ENCODE data around the gene NOX4.
"Not testable (repeated sequence)": the region's sequence is repeated elsewhere in the genome, so short reads cannot be mapped to it uniquely, and the experiment has no call there.

NOX4 gene

GRCh38 chr11:89441606-89442005, 49.6 kb downstream of the NOX4 start:
- Mint-ChIP-seq H3K27ac (no peak overlapping the region), H3K4me1 (ENCODE audit: low read depth) (no peaks in the 10 kb centered on the region), H3K27me3 (no peaks in the 10 kb centered on the region), H3K9me3 (peaks cover 13% of the 10 kb centered on the region), H3K36me3 (ENCODE audit: low read depth) (no peaks in the 10 kb centered on the region), H3K4me3 (no peak overlapping the region)
- no peak for DNase-seq

DNA sequence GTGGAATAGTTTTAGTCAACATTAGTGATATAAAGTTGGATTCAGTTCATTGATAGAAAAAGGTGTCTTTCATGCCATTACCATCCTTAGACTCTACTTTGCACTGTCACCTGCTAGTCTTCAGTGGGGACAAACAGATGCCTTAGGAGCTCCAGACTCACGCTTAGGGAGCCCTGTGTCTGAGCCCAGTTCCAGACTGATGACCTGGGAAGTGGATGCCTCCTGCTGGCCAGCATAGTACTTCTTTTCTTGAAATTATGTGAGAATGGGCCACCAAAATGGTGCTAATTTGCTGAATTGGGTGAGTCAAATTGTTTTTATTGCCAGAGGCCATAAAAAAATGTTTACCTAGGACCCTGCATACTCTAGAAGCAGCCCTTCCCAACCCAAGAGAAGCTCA, 53.9 kb downstream of the NOX4 start:
- Mint-ChIP-seq H3K9me3 (no peaks in the 10 kb centered on the region), H3K27ac (no peak overlapping the region), H3K27me3 (no peaks in the 10 kb centered on the region), H3K4me3 (no peak overlapping the region), H3K36me3 (ENCODE audit: low read depth) (no peaks in the 10 kb centered on the region), H3K4me1 (ENCODE audit: low read depth) (no peaks in the 10 kb centered on the region)
- no peak for DNase-seq

- Mint-ChIP-seq H3K4me3 (no peak overlapping the region), H3K27me3 (no peaks in the 10 kb centered on the region), H3K27ac (no peak overlapping the region), H3K4me1 (ENCODE audit: low read depth) (no peaks in the 10 kb centered on the region), H3K36me3 (ENCODE audit: low read depth) (no peaks in the 10 kb centered on the region), H3K9me3 (no peaks in the 10 kb centered on the region)
- no peak for DNase-seq
Observed at GRCh38 chr11:89436071-89436470, 55.1 kb downstream of the NOX4 start.

GRCh38 chr11:89433278-89433677, 57.9 kb downstream of the NOX4 start:
- no peak for DNase-seq
- H3K4me3 Mint-ChIP-seq: no peak overlapping the region
- H3K36me3 Mint-ChIP-seq (ENCODE audit: low read depth): no peaks in the 10 kb centered on the region
- no peak overlapping the region for H3K27ac Mint-ChIP-seq
- H3K27me3 Mint-ChIP-seq: no peaks in the 10 kb centered on the region
- H3K9me3 Mint-ChIP-seq: no peaks in the 10 kb centered on the region
- H3K4me1 Mint-ChIP-seq (ENCODE audit: low read depth): no peaks in the 10 kb centered on the region

DNA sequence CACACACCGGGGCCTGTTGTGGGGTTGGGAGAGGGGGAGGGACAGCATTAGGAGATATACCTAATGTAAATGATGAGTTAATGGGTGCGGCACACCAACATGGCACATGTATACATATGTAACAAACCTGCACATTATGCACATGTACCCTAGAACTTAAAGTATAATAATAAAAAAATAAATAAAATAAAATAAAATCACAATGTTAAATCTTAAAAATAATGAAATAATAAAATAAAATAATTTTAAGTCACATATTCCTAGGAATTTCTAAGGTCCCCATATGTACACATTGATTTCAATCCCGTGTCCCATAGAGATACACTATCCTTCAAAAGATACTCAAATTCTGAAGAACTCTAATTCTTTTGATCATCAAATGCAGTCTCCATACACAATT, 59.0 kb downstream of the NOX4 start:
- H3K4me3 Mint-ChIP-seq; H3K4me1 Mint-ChIP-seq (ENCODE audit: low read depth); H3K9me3 Mint-ChIP-seq; H3K27me3 Mint-ChIP-seq; H3K27ac Mint-ChIP-seq; H3K36me3 Mint-ChIP-seq (ENCODE audit: low read depth); DNase-seq: not testable (repeated sequence)

DNA sequence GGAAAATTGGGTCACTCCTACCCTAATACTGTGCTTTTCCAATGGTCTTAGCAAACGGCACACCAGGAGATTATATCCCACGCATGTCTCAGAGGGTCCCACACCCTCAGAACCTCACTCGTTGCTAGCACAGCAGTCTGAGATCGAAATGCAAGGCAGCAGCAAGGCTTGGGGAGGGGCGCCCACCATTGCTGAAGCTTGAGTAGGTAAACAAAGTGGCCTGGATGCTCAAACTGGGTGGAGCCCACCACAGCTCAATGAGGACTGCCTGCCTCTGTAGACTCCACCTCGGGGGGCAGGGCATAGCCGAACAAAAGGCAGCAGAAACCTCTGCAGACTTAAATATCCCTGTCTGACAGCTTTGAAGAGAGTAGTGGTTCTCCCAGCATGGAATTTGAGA, 64.7 kb downstream of the NOX4 start:
- not testable (repeated sequence) for H3K27ac Mint-ChIP-seq; DNase-seq; H3K9me3 Mint-ChIP-seq; H3K4me3 Mint-ChIP-seq; H3K4me1 Mint-ChIP-seq (ENCODE audit: low read depth); H3K27me3 Mint-ChIP-seq; H3K36me3 Mint-ChIP-seq (ENCODE audit: low read depth)

- no peaks in the 10 kb centered on the region for H3K36me3 Mint-ChIP-seq (ENCODE audit: low read depth)
- H3K4me3 Mint-ChIP-seq: no peak overlapping the region
- no peaks in the 10 kb centered on the region for H3K4me1 Mint-ChIP-seq (ENCODE audit: low read depth)
- H3K27ac Mint-ChIP-seq: no peak overlapping the region
- H3K27me3 Mint-ChIP-seq: no peaks in the 10 kb centered on the region
- H3K9me3 Mint-ChIP-seq: no peaks in the 10 kb centered on the region
- DNase-seq: no peak
Observed at GRCh38 chr11:89421718-89422117, 69.5 kb downstream of the NOX4 start.

DNA sequence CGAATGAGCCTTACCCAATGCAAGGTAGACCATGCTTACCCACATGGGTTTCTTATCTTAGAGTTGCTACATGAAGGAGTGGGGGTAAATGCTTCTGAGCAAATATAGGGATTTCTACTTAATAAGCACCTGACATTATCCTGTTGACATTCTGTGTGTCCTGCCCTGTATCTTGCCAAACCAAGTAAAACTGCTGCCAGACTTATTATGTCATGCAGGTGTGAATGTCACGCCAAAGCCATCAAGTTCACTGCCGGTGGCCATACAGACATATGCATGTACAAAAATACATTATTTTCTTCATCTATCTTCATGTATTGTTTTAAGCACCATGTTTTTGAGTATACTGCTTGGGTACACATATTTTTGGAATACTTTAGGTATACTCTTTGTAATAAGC, 70.2 kb downstream of the NOX4 start:
- DNase-seq: no peak
- Mint-ChIP-seq H3K4me1 (ENCODE audit: low read depth) (no peaks in the 10 kb centered on the region), H3K36me3 (ENCODE audit: low read depth) (no peaks in the 10 kb centered on the region), H3K9me3 (no peaks in the 10 kb centered on the region), H3K27me3 (no peaks in the 10 kb centered on the region), H3K4me3 (no peak overlapping the region), H3K27ac (no peak overlapping the region)

- Mint-ChIP-seq H3K27me3 (no peaks in the 10 kb centered on the region), H3K4me1 (ENCODE audit: low read depth) (no peaks in the 10 kb centered on the region), H3K4me3 (no peak overlapping the region), H3K27ac (no peak overlapping the region), H3K36me3 (ENCODE audit: low read depth) (no peaks in the 10 kb centered on the region), H3K9me3 (no peaks in the 10 kb centered on the region)
- no peak for DNase-seq
Observed at GRCh38 chr11:89416961-89417360, 74.2 kb downstream of the NOX4 start.

DNA sequence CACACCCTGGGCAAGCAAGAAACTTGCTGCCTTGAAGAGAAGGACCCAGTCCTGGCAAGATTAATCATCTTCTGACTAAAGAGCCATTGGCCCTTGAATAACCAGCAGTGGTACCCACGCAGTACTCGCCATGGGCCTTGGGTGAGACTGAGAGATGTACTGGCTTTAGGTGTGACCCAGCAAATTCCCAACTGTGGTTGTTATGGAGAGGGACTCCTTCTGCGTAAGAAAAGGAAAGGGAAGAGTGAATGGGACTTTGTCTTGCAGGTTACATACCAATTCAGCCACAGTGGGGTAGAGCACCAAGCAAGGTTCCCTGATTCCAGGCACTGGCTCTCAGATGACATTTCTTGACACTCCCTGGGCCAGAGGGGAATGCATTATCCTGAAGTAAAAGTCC, 80.1 kb downstream of the NOX4 start:
- DNase-seq; H3K27me3 Mint-ChIP-seq; H3K27ac Mint-ChIP-seq; H3K9me3 Mint-ChIP-seq; H3K36me3 Mint-ChIP-seq (ENCODE audit: low read depth); H3K4me3 Mint-ChIP-seq; H3K4me1 Mint-ChIP-seq (ENCODE audit: low read depth): not testable (repeated sequence)

GRCh38 chr11:89410666-89411065, 80.5 kb downstream of the NOX4 start:
- not testable (repeated sequence) for DNase-seq; H3K4me3 Mint-ChIP-seq; H3K27me3 Mint-ChIP-seq; H3K9me3 Mint-ChIP-seq; H3K36me3 Mint-ChIP-seq (ENCODE audit: low read depth); H3K27ac Mint-ChIP-seq; H3K4me1 Mint-ChIP-seq (ENCODE audit: low read depth)

DNA sequence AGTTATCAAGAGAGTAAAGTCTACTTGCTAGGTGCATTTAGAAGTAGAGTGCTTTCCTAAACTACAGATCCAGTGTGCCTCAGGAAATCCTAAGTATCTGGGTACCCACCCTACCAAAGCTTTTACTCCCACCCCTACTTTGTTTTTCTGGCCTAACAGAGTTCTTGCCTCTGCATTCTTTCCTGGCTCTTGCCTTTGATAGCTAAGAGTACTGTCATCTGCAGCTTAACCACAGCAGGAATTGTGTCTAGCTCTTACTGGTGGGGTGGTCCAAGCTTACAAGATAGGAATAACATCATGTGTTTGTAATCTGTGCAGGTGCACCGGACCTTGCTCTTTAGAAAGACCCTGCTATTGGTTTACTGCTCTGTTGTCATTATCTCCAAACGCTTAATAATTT, 82.7 kb downstream of the NOX4 start:
- not testable (repeated sequence) for H3K36me3 Mint-ChIP-seq (ENCODE audit: low read depth); H3K27me3 Mint-ChIP-seq; H3K4me3 Mint-ChIP-seq; H3K4me1 Mint-ChIP-seq (ENCODE audit: low read depth); DNase-seq; H3K27ac Mint-ChIP-seq; H3K9me3 Mint-ChIP-seq

DNA sequence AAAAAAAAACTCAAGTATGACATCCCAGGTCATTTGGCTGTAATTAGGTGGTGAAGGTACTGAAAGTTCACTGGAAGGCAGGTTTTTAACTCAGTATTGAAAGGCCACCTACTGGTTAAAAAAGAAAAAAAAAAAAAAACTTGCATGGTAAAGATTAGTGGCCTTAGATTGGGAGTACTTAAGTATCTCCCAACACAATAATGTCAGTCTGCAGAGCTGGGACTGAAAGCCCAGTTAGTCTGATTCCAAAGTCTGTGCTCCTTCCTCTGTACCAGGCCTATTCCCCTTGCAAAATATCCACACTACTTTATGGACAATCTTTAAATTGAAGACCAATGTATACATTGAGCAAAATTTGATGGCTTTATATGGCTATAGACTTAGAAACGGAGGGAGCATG, 85.5 kb downstream of the NOX4 start:
- no peaks in the 10 kb centered on the region for H3K36me3 Mint-ChIP-seq (ENCODE audit: low read depth)
- H3K4me1 Mint-ChIP-seq (ENCODE audit: low read depth): no peaks in the 10 kb centered on the region
- no peak overlapping the region for H3K4me3 Mint-ChIP-seq
- DNase-seq: no peak
- H3K9me3 Mint-ChIP-seq: no peaks in the 10 kb centered on the region
- no peak overlapping the region for H3K27ac Mint-ChIP-seq
- no peaks in the 10 kb centered on the region for H3K27me3 Mint-ChIP-seq

DNA sequence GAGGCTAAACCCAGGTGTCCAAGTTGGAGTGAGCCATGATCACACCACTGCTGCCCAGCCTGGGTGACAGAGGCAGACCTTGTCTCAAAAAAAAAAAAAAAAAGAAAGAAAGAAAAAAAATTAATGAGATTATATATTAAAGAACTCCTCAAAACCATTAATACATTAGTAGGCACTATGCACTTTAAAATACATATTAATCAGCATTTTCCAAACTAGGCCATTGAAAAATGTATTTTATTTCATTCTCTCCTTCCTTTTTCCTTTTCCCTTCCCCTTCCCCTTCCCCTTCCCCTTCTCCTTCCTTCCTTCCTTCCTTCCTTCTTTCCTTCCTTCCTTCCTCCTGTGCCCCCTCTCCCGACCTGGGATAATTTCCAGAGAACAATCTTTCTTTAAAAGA, 99.5 kb downstream of the NOX4 start:
- not testable (repeated sequence) for H3K9me3 Mint-ChIP-seq; H3K27me3 Mint-ChIP-seq; DNase-seq; H3K4me1 Mint-ChIP-seq (ENCODE audit: low read depth); H3K27ac Mint-ChIP-seq; H3K36me3 Mint-ChIP-seq (ENCODE audit: low read depth); H3K4me3 Mint-ChIP-seq

- DNase-seq; H3K27me3 Mint-ChIP-seq; H3K27ac Mint-ChIP-seq; H3K9me3 Mint-ChIP-seq; H3K4me1 Mint-ChIP-seq (ENCODE audit: low read depth); H3K36me3 Mint-ChIP-seq (ENCODE audit: low read depth); H3K4me3 Mint-ChIP-seq: not testable (repeated sequence)
Observed at GRCh38 chr11:89387501-89387900, 103.7 kb downstream of the NOX4 start.

- not testable (repeated sequence) for DNase-seq; H3K9me3 Mint-ChIP-seq; H3K36me3 Mint-ChIP-seq (ENCODE audit: low read depth); H3K4me1 Mint-ChIP-seq (ENCODE audit: low read depth); H3K27ac Mint-ChIP-seq; H3K4me3 Mint-ChIP-seq; H3K27me3 Mint-ChIP-seq
Observed at GRCh38 chr11:89382986-89383385, 108.2 kb downstream of the NOX4 start.
